Activated T-cell treated with anti-CD3 and anti-CD28 coated beads for 4 hours (primary cell): ENCODE data around the gene SMCO2.

Experiments used
- DNase-seq: peaks from one replicate; pipeline ENCODE4 v3.0.0-alpha.2; 2020

The SMCO2 gene

DNA sequence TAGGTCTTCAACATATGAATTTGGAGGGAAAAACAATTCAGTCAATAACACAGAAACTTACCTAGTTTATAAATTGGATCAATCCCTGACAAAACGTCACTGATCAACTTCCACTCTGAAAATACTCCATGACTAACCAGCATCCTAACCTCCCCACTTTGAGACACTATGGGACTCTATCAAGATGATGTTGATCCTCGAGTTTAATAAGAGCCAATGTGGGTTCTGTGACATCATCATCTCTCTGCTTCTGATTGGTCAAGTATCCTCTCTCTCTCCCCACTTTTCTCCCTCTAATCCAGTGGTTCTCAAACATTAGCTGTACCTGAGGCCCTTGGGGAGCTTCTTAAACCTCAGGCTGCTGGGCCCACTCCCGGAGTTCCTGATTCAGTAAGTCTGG is at the start of gene SMCO2:
Gene SMCO2, plus strand, starts transcription at position 301 of the 400 bp plus-strand sequence. CDS start 23,896 bp downstream, outside the sequence.
- no peak for DNase-seq

DNA sequence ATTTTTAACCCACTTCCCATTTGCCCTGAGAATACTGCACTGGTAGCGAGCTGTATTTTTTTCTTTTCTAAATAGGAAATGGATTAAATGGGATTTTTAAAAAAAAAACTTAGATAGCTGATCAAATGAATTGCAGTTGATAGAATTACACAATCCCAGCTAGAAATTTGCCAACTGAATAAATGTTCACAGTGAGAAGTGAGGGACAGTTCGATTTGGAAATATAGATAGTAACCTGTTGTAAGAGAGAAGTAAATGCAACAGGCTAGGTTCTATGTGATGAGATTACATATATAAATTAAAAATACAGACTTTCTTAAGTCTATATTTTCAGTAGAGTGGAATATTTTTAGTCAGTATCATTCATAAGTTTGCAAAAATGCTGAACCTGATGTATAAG is 48.1 kb upstream of the SMCO2 start:
- no peak for DNase-seq

DNA sequence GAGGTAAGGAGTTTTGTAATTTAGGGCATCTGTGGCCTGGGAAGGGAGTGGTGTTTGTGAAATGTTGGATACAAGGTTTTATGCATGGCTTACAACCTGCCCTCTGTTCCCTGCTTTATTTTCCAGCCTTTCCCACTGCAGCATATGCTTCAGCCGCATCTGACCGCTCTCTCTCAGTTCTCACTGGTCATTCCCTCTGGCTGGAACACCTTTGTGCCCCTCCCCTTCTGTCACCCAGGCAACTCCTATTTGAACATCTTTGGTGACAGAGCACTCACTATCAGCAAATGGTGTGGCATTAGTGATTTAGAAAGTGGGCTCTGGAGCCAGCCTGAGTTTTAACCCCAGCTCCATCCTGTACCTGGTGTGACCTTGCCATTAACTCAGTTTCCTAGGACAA is 47.5 kb upstream of the SMCO2 start:
- no peak for DNase-seq

DNA sequence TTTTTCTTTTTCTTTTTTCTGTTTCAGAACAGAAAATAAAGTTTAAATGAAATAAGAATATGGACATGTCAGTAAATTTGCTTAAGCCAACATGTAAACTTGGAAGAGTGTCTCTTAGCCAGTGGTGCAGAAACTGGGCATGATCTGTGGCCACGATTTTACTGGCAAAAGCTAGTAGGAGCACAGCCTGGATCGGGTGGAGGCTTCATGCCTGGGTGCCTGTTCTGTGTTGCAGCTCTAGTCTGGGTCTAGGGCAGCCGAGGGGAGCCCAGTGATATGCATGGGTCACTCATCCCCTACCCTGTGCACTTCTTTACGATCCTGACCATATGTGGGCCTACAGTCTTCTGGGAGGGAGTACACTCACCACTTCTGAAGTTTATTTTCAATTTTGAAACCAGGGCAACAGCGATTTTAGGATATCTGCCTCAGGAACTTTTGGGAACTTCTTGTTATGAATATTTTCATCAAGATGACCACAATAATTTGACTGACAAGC is 45.6 kb upstream of the SMCO2 start:
- no peak for DNase-seq

DNA sequence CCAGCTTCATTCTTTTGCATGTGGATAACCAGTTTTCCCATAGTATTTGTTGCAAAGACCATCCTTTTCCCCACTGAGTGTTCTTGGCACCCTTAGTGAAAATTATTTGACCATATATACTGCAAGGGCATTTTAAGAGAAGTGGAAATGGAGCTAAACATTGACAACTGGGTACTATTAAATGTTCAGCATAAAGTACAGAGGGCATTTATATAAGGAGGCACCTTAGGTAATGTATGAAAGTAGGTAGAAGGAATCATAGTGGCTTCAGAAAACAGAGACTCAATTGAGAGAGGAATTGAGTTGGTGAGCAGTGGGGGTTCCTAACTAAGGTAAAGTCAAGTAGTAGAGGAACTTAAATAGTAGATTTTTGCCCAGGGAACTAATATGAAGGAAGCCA is 34.5 kb upstream of the SMCO2 start:
- no peak for DNase-seq

DNA sequence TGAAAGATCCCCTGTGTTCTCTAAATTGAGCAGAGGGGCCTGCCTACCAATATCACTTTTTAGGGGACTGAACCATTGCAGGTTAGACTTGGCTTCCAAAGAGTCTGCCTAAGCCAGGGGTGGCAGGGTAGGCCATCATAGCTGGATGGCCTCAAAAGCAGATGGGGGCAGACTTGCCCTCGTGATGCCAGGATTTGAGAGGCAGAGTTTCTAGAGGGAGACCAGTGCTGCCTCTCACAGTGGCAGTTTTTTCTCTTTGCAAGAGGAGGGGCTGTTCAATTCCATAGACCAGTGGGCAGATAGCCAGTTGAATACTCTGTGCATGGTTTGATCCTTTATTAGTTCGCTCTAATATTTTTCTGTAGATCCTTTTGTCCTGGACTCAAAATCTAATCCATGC is 23.8 kb upstream of the SMCO2 start:
- DNase-seq = no peak

DNA sequence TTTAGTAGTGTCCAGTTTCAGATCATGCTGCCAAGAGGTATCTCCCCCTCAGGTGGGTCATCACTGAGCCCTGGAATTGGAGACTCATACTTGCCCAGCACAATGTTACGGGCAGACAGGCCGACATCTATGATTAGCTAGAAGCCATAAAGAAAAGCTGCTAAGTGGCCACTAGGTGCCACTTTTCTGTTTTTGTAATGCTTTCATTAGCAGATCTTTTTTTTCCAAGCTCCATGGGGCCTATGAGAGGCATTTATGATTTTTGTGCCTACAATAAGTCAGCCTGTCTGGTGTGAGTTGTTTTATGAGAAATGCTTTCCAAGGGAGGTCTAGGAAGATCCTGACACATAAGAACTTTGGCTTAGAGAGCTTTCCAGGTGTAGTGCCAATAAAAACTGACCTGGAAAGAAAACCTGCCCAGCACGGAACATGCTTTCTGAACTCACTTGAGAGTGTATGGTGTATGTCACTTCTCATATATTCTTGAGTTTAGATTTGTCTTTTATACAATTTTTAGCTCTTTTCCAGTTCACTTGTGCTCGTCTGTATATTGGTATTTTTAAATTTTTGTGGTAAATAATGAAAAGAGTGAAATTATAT is 21.8 kb upstream of the SMCO2 start:
- no peak for DNase-seq

DNA sequence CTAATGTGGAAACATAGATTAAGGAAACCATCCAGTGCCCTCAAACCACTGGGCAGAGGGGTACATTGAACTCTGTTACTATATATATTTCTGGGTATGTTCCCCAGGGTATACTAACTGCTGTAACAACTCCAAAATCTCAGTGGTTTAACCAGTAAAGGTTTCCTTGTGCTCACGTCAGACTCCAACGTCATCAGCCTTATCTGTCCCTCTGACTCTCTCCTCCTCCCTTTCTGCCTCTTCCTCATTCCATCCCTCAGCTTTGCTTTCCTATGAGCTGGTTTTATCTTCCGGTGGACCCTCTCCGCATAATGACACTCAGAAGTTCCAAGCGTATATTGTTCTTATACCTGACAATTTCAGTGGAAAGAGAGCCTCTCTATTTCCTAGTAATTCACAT is 21.2 kb upstream of the SMCO2 start:
- DNase-seq = no peak

DNA sequence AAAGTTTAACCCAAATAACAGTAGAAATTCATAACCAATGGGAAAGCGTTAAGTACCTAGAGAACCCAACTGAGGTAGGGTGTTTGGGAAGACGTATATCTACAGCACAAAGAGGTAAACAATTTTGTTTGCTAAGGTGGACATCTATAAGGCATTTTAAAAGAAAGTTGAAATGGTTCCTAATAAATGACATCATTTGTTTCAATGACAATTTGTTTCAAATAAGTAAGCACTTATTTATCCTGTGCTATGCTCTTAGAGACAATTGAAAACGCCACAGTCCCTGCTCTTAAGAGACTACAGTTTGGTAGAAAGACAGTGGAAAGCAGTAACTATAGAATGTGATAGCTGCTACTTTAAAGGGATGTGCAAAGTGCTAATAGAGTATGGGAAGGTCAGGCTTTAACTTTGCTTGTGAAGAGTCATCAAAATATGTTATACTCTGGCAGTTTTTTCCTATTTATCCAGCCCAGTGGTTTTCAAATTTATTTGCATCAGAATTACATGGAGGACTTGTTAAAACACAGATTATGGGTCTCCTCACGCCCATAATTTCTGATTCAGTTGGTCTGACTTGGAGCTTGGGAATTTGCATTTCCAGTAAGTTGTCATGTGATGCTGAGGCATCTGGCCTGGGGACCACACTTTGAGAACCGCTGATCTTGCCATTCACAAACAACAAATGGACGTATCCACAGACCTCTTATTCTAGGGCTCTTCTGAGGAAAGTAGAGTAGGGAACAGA is 19.6 kb upstream of the SMCO2 start:
- no peak for DNase-seq

DNA sequence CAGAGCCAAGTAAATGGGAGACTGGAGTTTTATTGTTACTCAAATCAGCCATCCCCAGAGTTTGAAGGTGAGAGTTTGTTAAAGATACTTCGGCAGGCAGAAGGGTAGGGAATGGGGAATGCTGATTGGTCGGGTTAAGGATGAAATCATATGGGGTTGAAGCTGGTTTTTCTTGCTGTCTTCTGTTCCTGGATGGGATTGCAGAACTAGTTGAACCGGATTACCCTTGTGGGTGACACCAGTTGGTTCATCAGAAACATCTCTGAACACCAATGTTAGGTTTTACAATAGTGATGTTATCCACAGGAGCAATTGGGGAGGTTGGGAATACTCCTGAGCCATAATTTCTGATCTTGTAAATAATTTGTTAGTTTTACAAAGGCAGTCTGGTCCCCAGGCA is 18.7 kb upstream of the SMCO2 start:
- no peak for DNase-seq

DNA sequence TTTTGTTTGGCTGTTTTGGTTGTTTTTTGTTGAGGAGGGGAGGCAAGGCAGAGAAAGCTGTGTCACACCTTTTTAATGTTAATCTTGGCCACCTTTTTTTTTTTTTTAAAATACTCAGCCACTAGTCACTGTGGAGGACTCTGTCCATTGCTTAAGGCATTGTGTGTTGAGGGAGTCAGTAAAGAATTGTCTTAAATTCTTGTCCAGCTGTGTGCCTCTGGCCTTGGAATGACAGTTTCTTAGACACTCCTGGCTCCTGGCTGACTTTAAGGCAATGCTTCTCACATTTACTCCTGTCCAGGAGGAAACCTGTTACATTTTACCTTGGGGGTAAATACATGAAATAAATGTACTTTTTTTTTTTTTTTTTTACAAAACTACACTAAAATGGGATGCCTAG is 18.1 kb upstream of the SMCO2 start:
- DNase-seq = no peak

DNA sequence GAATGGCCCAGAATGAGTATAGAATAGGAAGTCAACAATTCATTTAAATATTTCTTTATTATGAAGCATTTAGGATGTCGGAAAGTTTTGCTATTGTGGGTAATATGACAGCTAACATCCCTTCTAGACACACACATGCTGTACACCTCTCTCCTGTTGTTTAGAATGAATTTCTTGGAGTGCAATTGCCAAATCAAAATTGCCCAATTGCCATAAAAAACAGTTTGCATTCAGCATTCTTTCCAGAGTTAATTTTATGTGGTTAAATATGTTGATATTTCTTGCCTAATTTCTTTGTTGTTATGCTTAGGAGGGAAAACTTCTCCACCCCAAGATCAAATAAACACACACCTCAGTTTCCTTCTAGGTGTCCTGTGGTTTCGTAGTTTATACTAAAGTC is 16.9 kb upstream of the SMCO2 start:
- no peak for DNase-seq

DNA sequence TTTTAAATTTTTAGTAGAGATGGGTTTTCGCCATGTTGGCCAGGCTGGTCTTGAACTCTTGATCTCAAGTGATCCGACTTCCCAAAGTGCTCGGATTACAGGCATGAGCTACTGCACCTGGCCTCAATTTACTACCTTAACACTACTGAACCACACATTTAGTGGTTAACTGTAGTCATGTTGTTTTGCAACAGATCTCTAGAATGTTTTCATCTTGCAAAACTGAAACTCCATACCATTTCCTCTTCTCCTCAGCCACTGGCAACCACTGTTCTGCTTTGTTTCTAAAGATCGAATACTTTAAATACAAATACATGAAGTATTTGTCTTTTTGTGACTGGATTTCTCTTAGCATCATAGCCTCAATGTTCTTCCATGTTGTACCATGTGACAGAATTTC is 15.4 kb upstream of the SMCO2 start:
- DNase-seq = no peak

DNA sequence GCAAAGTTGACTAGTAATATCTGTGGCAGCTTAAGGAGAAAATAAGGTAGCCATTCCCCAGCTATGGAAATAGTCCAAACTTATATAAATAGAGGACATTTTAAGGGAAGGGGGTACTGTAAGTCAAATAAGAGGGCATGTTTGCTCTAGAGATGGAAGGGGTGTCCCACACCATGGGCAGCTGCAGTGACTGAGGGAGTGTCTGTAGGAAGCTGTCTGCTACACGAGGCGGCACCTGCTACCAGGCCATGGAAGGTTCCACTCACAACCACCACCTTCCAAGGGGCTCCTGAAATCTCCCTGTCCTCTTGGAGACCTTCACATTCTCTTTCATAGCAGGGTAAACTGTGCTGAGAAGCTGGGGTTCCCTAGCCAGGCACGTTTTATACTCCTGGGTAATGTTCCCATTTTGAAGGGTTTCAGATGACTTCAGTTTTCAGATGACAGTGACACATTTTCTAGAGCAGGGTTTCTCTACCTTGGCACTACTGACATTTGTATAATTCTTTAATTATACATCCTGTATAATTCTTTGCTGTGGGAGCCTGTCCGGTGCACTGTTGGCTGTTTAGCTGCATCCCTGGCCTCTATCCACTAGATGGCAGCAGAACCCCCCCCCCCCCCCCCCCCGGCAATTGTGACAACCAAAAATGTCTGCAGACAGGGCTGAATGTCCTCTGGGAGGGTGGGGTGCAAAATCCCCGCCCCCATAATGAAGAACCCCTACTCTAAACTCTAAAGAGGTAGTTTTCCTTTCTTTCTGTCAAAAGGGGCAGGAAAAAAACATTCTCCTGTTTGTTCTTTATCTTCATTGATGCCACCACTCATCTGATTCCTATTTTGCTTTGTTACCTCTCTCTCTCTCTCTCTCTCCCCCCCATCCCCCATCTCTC is 11.6 kb upstream of the SMCO2 start:
- no peak for DNase-seq

DNA sequence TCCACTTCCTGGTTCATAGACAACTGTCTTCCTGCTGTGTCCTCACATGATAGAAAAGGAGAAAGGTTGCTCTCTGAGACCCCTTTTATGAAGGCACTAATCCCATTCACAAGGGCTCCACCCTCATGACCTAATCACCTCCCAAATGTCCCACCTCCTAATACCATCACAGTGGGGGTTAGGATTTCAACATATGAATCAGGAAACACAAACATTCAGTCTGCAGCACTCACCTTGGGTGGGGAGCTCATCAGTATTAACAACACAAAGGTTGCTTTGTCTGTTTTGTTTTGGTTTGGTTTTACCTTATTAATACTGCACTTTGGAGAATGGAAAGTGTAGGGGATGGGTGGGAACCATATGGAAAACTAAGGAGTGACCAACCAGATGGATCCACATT is 10.5 kb upstream of the SMCO2 start:
- DNase-seq = no peak

DNA sequence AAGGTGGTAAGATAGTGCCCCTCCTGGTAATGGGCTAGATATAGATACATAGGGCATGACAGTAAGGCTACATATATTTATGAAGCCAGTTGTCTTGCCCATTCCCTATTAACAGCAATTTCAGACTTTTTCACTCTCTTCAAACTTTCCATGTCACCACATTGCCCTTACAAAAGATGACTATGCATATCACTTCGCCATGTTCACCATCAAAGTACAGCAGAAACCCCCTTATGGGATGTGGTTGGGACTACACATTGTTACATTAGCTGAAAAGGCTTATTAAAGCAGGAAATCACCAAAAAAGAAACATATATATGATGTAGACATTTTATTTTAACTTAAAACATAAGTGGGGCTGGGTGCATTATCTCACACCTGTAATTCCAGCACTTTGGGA is 9.8 kb upstream of the SMCO2 start:
- DNase-seq = no peak

DNA sequence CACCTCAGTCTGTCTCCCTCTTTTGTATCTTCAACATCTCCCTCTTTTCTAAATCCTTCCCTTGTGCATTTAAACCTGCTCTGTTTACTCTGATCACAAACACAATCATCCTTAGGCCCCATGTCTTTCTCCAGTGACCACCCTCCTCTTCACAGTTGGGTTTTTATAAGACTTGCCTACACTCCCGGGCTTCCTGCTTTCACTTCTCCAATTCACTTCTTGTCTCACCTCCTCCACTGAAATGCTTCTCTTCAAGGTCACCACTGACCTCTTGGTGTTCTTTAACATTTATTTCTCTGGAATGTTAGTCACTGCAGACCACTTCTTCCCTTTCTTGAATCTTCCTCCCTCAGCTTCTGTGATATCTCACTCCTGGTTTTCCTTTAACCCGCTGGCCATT is 8.7 kb upstream of the SMCO2 start:
- DNase-seq = no peak

DNA sequence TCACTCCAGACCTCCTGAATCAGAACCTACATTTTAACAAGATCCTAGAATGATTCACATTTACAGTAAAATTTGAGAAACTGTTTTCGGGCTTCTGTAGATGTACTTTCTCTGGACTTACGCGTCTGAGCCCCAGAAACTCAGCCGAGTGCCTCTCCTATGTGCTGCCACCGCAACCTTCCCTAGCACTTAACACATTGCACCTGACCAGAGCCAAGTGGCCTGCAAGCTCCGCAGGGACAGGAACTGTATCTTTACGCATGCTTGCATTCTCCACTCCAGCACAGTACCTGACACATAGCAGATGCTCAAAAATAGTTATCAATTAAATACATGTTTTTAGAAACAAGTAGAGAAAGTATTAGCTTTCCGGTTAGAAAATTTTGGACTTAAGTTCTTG is 1.2 kb downstream of the SMCO2 start:
- DNase-seq = no peak

DNA sequence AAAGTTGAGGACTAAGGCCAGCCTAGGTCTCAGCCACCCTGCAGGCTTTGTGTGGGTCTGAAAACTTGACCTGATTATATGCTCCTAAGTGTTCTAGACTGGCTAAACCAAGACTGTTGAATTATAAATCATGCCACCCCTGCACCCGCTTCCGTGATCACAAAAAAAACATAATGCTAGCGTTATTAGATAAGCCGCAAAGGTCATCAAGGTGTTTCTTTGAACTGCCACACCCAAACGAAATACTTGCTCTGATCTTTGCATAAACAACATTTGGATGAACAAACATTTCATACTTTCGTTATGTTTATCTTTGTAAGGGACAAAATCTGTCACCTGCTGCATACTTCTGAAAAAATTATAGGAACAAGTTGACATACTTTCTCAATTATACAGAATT is 2.5 kb downstream of the SMCO2 start:
- DNase-seq = no peak

DNA sequence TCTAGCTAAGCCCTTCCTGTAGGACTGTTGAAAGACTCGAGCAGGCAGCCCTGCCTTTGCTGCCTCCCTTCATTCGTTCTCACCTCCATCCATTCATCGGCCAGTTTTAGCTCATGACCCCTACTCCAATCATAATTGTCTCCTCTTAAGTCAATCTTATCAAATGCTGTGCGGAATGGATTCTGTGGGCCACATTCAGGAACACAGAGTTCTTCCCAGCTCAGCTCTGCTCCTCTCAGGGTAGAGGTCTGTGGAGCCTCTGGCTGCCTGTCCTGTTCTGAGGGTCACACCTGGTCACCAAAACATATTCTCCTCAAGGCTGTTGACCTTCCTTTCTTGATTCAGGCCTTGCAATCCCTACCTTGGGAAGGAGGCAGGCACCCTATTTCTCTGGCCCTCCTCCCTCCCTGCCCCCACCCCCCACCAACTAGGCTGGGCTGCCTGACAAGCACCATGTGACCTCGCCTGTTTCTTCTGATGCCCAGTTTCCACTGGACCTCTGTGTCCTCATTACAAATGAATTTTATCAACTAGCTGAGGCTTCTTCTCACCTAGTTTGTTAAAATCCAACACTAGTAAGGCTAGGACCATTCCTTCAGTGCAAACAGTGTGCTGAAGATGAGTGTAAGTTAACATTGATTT is 3.5 kb downstream of the SMCO2 start:
- DNase-seq = no peak

DNA sequence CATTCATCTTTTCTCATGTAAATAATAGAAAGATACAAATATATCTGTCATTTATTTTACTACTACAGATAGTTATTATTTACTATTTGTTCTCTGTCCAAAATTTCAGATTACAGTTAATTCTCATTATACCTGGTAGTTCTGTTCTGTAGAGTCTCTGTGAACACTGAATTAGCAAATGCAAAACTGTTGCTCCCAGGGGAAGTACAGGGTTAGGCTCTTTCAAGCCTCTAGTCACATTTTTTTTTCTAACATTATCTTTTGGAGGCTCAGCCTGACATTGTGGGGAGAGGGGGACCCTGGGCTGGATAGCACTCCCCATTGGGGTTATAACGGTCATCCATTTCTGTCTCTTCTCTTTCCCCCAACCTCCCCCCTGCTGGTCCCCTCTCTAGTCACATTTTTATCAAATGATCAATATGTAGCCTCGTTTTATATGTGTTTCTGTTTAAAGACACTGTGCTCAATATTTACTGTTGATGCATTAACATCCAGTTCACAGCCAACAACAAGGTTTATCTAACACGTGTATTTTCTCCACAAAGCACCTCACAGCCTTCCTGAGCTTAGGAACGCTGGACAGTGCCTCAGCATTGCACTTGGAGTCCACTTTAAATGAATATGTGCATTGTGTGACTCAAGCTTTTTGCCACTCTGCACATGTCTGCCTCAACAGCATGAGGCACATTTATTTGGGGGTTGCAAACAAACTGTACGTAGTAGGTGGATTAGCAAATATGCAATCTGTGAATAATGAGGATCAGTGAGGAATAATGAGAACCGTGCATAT is 4.7 kb downstream of the SMCO2 start:
- no peak for DNase-seq

DNA sequence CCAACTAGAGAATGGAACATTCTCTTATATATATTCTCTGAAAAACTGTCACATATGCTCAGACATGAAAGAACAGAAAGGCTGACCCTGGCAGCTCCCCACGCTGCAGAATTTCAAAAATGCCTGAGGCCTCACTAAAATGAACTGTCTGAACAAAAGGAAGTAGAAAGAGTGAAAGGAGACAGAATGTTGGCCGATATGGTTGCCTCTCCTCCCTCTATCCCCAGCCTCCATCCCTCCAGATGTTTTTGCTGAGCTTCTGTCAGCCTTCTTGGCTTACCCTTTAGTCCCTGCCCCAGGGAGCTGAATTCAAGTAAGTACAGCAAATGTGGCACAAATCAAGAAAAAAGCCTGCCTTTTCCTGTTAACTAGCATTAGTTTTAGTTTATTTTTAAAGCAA is 6.9 kb downstream of the SMCO2 start:
- DNase-seq = no peak
